A673 (cell line): Measurements from ENCODE around the gene ITPRIPL2. TPM values are rescaled to one million over a fixed set of nuclear protein-coding genes. Genes with fewer than 3 reads are reported as not detected.

Source experiments
- BruUV-seq: library from RNA; stranded (reverse); fragments of 400-500 nt; replicated peaks from 2 replicates; lab custom pipeline; 2021; lab: Mats Ljungman, UMichigan
- CTCF ChIA-PET: fragments of 300-600 bp; sonication (Branson Sonifier 250); formaldehyde crosslinking; loops from one replicate; lab custom pipeline; 2022; ENCODE audit warnings: antibody characterized with exemption; lab: Charles Lee
- POLR2A ChIA-PET: fragments of 300-600 bp; sonication (Branson Sonifier 250); formaldehyde crosslinking; loops from one replicate; lab custom pipeline; 2022; ENCODE audit warnings: antibody characterized with exemption; ENCODE audit not compliant: low non-redundant PET; lab: Charles Lee
- DNase-seq: peaks from one replicate; pipeline ENCODE4 v3.0.0-alpha.2; 2015; ENCODE audit warnings: low spot score
- H3K27ac ChIP-seq: fragments of 200-600 bp; sonication (generic); 2 replicates; pipeline ENCODE4 v1.5.1; 2016; ENCODE audit warnings: mixed run types, low read depth, mild to moderate bottlenecking, mixed read lengths, antibody characterized with exemption, low read length; ENCODE audit not compliant: poor library complexity, severe bottlenecking
- H3K27me3 ChIP-seq: fragments of 200-600 bp; sonication (generic); replicated peaks from 2 replicates; pipeline ENCODE4 v1.6.1; 2017; ENCODE audit warnings: mixed run types, low read depth, mild to moderate bottlenecking, mixed read lengths, antibody characterized with exemption, low read length; ENCODE audit not compliant: insufficient read depth, poor library complexity
- H3K36me3 ChIP-seq: fragments of 200-600 bp; sonication (generic); 2 replicates; pipeline ENCODE4 v1.6.1; 2016; ENCODE audit warnings: mixed run types, mild to moderate bottlenecking, mixed read lengths, antibody characterized with exemption, low read length; ENCODE audit not compliant: insufficient read depth, poor library complexity, severe bottlenecking
- H3K4me1 ChIP-seq: fragments of 200-600 bp; sonication (generic); 2 replicates; pipeline ENCODE4 v1.6.1; 2017; ENCODE audit warnings: mixed run types, mild to moderate bottlenecking, mixed read lengths, antibody characterized with exemption, low read length; ENCODE audit not compliant: insufficient read depth, poor library complexity, severe bottlenecking
- H3K4me3 ChIP-seq: fragments of 200-600 bp; sonication (generic); 2 replicates; pipeline ENCODE4 v1.5.1; 2016; ENCODE audit warnings: low read depth, mixed run types, mild to moderate bottlenecking, mixed read lengths, low read length; ENCODE audit not compliant: poor library complexity, severe bottlenecking
- H3K9me3 ChIP-seq: fragments of 200-600 bp; sonication (generic); 2 replicates; pipeline ENCODE4 v1.6.1; 2016; ENCODE audit warnings: mixed run types, low read depth, mild to moderate bottlenecking, mixed read lengths, antibody characterized with exemption, low read length; ENCODE audit not compliant: poor library complexity, severe bottlenecking
- EZH2 ChIP-seq: fragments of 200-600 bp; sonication (generic); IDR thresholded peaks from 2 replicates; pipeline ENCODE4 v1.6.1; 2017; ENCODE audit warnings: borderline replicate concordance, low read depth, mild to moderate bottlenecking, mixed read lengths, antibody characterized with exemption, low read length; ENCODE audit not compliant: poor library complexity, severe bottlenecking
- intact Hi-C: fragments of 100-400 bp; cut with micrococcal nuclease; formaldehyde crosslinking; loops from one replicate; pipeline ENCODE4 v1.10.0; 2022; ENCODE audit not compliant: unreplicated experiment
- total RNA-seq: library from RNA; stranded (reverse); gene quantifications from 2 replicates; pipeline ENCODE4 v1.2.3, GENCODE V29; 2021
- TF ChIP-seq, protein P1 (sequence below): fragments of 300-800, 200-600 bp; sonication (generic); conservative IDR thresholded peaks from 2 replicates; pipeline ENCODE4 v1.5.1; 2017; ENCODE audit warnings: low read depth, mild to moderate bottlenecking, antibody characterized with exemption, low read length, moderate library complexity, mixed read lengths

The ITPRIPL2 gene
- total RNA-seq, 1 experiment from 2014 or later = 20.2 TPM

DNA sequence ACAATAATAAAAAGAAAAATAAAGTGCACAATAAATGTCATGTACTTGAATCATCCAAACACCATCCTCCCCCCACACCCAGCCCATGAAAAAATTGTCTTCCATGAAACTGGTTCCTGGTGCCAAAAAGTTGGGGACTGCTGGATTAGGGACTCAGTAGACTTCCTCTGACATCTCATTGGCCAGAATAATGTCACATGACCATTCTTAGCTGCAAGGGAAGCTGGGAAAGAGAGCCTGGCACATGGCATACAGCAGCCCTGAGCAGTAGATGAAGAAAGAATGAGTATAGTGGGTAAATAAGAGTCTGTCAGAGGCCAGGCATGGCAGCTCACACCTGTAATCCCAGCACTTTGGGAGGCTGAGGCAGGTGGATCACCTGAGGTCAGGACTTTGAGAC is 12.5 kb downstream of the ITPRIPL2 start:
- Histone ChIP-seq H3K4me1 (peaks cover 36% of the 10 kb centered on the region), H3K27me3 (no peaks in the 10 kb centered on the region), H3K4me3 (no peak overlapping the region), H3K27ac (no peak overlapping the region), H3K9me3 (peaks cover 7% of the 10 kb centered on the region), H3K36me3 (no peaks in the 10 kb centered on the region)
- BruUV-seq = no TSS peak
- intact Hi-C loops = no loop called here
- ChIA-PET CTCF (no interaction called here), POLR2A (no interaction called here)
- no peak for DNase-seq
- TF ChIP-seq, protein P1, sequence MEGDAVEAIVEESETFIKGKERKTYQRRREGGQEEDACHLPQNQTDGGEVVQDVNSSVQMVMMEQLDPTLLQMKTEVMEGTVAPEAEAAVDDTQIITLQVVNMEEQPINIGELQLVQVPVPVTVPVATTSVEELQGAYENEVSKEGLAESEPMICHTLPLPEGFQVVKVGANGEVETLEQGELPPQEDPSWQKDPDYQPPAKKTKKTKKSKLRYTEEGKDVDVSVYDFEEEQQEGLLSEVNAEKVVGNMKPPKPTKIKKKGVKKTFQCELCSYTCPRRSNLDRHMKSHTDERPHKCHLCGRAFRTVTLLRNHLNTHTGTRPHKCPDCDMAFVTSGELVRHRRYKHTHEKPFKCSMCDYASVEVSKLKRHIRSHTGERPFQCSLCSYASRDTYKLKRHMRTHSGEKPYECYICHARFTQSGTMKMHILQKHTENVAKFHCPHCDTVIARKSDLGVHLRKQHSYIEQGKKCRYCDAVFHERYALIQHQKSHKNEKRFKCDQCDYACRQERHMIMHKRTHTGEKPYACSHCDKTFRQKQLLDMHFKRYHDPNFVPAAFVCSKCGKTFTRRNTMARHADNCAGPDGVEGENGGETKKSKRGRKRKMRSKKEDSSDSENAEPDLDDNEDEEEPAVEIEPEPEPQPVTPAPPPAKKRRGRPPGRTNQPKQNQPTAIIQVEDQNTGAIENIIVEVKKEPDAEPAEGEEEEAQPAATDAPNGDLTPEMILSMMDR = no peak
- TF ChIP-seq EZH2 = no peak

DNA sequence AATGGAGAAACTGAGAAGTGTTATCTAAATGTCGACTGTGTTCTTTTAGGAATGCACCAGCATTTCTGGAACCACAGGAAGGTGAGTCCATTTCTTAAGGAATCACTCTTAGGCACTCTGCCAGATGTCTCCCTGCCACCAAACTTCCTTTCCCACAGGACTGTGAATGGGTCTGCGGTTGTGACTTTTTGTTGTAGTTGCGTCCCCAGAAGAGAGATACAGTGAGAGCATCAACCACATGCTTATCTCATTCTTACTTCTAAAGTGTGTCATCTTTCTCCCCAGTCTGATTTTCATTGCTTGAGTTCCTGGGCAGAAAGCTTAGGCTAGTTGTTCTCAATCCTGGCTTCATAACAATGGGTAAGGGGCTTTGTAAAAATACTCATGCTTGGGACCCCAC is 13.4 kb downstream of the ITPRIPL2 start:
- intact Hi-C loops = no loop called here
- Histone ChIP-seq H3K27ac (no peak overlapping the region), H3K27me3 (no peaks in the 10 kb centered on the region), H3K4me1 (peaks cover 45% of the 10 kb centered on the region), H3K4me3 (no peak overlapping the region), H3K36me3 (no peaks in the 10 kb centered on the region), H3K9me3 (peaks cover 7% of the 10 kb centered on the region)
- no peak for DNase-seq
- POLR2A ChIA-PET = no interaction called here
- BruUV-seq = no TSS peak
- CTCF ChIA-PET = no interaction called here
- TF ChIP-seq, protein P1 = no peak
- no peak for TF ChIP-seq EZH2

DNA sequence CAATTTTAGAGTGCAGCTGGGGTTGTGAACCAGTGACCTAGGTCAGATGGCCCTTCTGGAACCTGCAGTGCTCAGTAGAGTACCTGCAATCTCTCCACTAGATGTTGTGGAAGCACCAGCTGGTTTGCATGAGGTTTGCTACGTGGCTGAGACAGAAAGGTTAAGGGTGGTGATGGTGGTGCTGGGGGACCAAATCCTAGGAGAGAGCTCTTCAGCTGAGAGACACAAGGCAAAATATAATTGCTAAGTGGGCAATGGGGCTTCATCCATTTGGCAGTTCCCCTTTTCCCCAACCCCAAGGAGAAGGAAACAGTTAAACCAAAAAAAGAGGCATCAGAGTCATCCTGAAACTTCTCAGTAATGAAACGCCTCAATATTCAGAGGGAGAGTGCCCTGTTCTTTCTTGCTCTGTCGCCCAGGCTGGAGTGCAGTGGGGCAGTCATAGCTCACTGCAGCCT is 13.9 kb downstream of the ITPRIPL2 start:
- TF ChIP-seq, protein P1 = no peak
- TF ChIP-seq EZH2 = no peak
- no TSS peak for BruUV-seq
- no peak for DNase-seq
- intact Hi-C loops = no loop called here
- H3K4me3 ChIP-seq = no peak overlapping the region
- H3K27me3 ChIP-seq = no peaks in the 10 kb centered on the region
- H3K27ac ChIP-seq = no peak overlapping the region
- H3K36me3 ChIP-seq = no peaks in the 10 kb centered on the region
- peaks cover 48% of the 10 kb centered on the region for H3K4me1 ChIP-seq
- H3K9me3 ChIP-seq = peaks cover 7% of the 10 kb centered on the region
- ChIA-PET POLR2A (no interaction called here), CTCF (no interaction called here)
